Cardiac fibroblast (primary cell): ENCODE measurements around the gene ATP7B.

ENCODE experiments used
- DNase-seq, 2 donors: peaks; one replicate each; pipeline versions ENCODE4 v3.0.0 to v3.0.0-alpha.2; 2010; ENCODE audit warnings: low read depth in 2 of 2
- H3K4me3 ChIP-seq, 2 donors: replicated peaks in 1 of 2; 1 replicate in 1 of 2; 2 replicates in 1 of 2; pipeline ENCODE4 v1.5.1; 2011; ENCODE audit warnings: low read depth in 2 of 2, low read length in 2 of 2, mild to moderate bottlenecking in 2 of 2, moderate library complexity in 1 of 2
- CTCF ChIP-seq: IDR thresholded peaks from one replicate; pipeline ENCODE4 v1.5.1; 2011; ENCODE audit warnings: low read depth, mild to moderate bottlenecking, low read length, inconsistent platforms

ATP7B gene

DNA sequence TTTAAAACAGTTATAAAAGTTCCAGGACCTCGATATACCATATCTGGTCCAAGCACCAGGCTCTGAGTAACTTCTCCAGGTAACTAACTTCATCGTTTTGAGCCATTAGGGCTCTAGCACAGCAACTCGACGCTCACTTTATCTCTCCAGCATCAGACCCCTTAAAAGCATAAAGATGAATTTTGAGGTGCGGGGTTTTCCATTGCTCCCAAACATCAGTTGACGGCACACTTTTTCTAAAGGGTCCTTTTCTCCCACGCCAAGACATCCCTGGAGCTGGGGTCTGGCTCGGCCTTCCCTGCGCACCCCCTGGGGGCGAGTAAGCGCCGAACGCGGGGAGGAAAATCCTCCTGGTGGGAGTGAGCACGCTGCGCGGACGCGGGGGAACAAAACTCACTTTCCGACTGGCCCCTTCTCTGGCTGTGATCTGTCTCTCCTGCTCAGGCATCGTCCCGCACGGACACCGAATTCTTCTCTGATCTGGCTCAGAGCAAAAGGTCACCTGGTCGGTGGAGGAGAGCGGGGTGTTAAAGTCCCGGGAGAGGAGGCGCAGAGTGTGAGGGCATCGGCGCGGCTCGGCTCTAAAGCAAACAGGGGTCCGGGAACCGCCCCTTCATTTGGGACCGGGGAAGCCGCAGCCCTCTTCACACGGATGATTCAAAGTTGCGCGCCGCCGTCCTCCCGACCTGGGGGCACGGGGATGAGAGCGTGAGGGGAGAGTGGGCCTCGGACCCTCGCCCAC is at the start of gene ATP7B:
ATP7B (minus strand) TSS at position 561 of the 742 bp plus-strand sequence; CDS start at position 448, 113 bp downstream.
- no peak for DNase-seq
- peak; percentile 22 for TF ChIP-seq CTCF
- peak within 1 kb of the TSS; percentile 96 to 99 for H3K4me3 ChIP-seq

DNA sequence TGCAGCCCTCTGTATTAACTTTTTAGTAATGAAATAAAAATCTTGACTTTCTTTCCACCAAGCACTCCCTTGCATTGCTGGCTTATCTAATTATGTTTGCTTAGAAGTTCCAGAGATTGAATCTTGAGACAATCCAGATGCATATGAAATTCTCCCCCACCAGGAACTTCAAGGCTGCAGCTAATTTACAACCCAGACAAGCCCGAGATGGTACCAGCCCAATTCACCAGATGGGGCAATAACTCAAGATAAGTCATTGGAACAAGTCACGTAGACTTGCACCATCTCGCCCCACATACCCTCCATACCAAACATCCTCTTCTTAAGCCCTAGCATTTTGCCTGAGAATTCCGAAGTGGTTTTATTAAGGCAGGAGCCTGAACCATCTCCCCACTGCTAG is 42.2 kb upstream of the ATP7B start:
- peak in 1 of 2 donors; percentile 17 for DNase-seq
- TF ChIP-seq CTCF: no peak
- no peak overlapping the region for H3K4me3 ChIP-seq

DNA sequence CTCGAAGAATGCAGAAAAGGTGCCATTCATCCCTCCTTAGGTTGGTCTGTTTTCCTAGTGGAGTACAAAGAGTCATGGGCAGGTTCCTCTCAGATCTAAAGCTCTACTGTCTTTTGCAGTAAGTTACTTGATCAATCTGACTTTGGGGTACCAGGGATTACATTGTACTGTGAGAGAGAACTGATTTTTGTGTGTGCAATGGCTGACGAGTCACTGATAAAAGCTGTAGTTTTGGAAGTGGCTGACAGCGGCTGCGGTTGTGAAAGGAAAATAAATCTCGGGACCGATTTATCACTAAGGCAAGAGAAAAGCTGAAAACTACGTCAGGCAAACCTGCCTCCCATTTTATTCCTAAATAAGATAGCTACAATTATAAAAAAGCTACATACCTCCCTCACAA is 40.1 kb upstream of the ATP7B start:
- H3K4me3 ChIP-seq: no peak overlapping the region
- DNase-seq: no peak
- no peak for TF ChIP-seq CTCF

- DNase-seq: peak in 1 of 2 donors; percentile 51
- TF ChIP-seq CTCF: no peak
- no peak overlapping the region for H3K4me3 ChIP-seq
Measured at GRCh38 chr13:52048516-52048915, 37.3 kb upstream of the ATP7B start.

GRCh38 chr13:52047463-52047862 is 36.2 kb upstream of the ATP7B start:
- no peak for TF ChIP-seq CTCF
- no peak for DNase-seq

GRCh38 chr13:52043675-52044074 is 32.4 kb upstream of the ATP7B start:
- no peak for TF ChIP-seq CTCF
- DNase-seq: no peak
- no peak overlapping the region for H3K4me3 ChIP-seq

More at GRCh38 chr13:52047463-52047862, 36.2 kb upstream of the ATP7B start:
- no peak overlapping the region for H3K4me3 ChIP-seq
